ENCODE results near the gene GPR4. TPM values are rescaled to one million over a fixed set of nuclear protein-coding genes. Genes with fewer than 3 reads are reported as not detected.

The GPR4 gene
- total RNA-seq, 1 donor from 2014 or later = 3.2 TPM

DNA sequence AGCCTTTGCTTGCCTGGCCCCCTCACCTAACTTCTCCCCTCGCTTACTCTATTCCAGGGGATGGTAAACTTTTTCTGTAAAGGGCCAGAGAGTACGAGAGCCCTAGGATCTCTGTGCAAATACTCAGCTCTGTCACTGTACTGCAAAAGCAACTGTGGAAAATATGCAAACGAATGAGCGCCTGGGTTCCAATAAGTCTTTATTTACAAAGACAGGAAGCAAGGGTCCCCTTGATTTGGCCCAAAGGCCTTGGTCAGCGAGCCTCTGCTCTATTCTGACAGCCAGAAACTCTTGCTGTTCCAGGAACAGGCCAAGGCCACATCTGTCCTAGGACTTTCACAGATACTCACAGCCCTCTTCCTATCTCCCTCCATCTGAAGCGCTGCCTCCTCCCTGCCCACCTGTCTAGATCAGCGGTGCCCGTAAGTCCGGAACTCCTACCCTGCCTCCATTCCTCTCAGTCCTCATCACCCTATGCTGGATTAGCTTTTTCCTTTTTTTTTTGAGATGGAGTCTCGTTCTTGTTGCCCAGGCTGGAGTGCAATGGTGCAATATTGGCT lies 54.7 kb downstream of the GPR4 start:
- no peak for DNase-seq

- DNase-seq = no peak
Observed at GRCh38 chr19:45542234-45542668, 59.8 kb downstream of the GPR4 start.

Other genes starting within 250 kb of the GPR4 start
- 16.3 and 24.5 TPM in 2 replicates for gene ERCC2, start 231.6 kb downstream of the GPR4 start, total RNA-seq
- gene PPP1R13L, start 197.1 kb downstream of the GPR4 start, total RNA-seq = 10.9 and 21.0 TPM in 2 replicates
- 9.5 and 15.2 TPM in 2 replicates for gene POLR1G, start 195.6 kb downstream of the GPR4 start, total RNA-seq
- 56.5 and 63.1 TPM in 2 replicates for gene ERCC1, start 178.3 kb downstream of the GPR4 start, total RNA-seq
- gene FOSB, start 134.2 kb downstream of the GPR4 start, total RNA-seq = 0.65 and 23.8 TPM in 2 replicates
- gene RTN2, start 105.2 kb downstream of the GPR4 start, total RNA-seq = 9.0 and 10.2 TPM in 2 replicates
- 0.60 and 1.5 TPM in 2 replicates for gene PPM1N, start 103.8 kb downstream of the GPR4 start, total RNA-seq
- gene VASP, start 94.7 kb downstream of the GPR4 start, total RNA-seq = 93.9 and 101 TPM in 2 replicates
- 5.1 and 9.4 TPM in 2 replicates for gene OPA3, start 17.4 kb downstream of the GPR4 start, total RNA-seq
- 18.9 and 26.1 TPM in 2 replicates for gene EML2, start 37.2 kb upstream of the GPR4 start, total RNA-seq
- 0.05 TPM in 1 of 2 replicates, not detected in the other for gene GIPR, start 66.0 kb upstream of the GPR4 start, total RNA-seq
- gene SNRPD2, start 89.7 kb upstream of the GPR4 start, total RNA-seq = 218 and 295 TPM in 2 replicates
- gene QPCTL, start 90.5 kb upstream of the GPR4 start, total RNA-seq = 8.3 and 11.8 TPM in 2 replicates
- 7.7 and 7.8 TPM in 2 replicates for gene FBXO46, start 128.7 kb upstream of the GPR4 start, total RNA-seq
- gene MEIOSIN, start 131.2 kb upstream of the GPR4 start, total RNA-seq = not detected in 2 replicates
- gene SIX5, start 167.0 kb upstream of the GPR4 start, total RNA-seq = 9.8 and 11.7 TPM in 2 replicates
- gene DMPK, start 180.3 kb upstream of the GPR4 start, total RNA-seq = 10.9 and 12.4 TPM in 2 replicates
- gene DMWD, start 190.6 kb upstream of the GPR4 start, total RNA-seq = 28.8 and 31.7 TPM in 2 replicates
- gene RSPH6A, start 213.1 kb upstream of the GPR4 start, total RNA-seq = under 0.01 and 0.05 TPM in 2 replicates